OCI-LY3 (cell line): ENCODE data around the gene PRSS8.

Source experiments
- EZH2phosphoT487 ChIP-seq: fragments of 200-600 bp; shearing (Covaris generic); IDR thresholded peaks from 2 replicates; pipeline ENCODE4 v1.6.1; 2018; ENCODE audit warnings: antibody characterized with exemption, mixed run types, low read depth
- TF ChIP-seq, protein P1 (sequence below): fragments of 200-600, 300-600 bp; sonication (generic); IDR thresholded peaks from 2 replicates; pipeline ENCODE4 v1.5.1; 2014; ENCODE audit warnings: antibody characterized with exemption, low read length, low read depth

DNA sequence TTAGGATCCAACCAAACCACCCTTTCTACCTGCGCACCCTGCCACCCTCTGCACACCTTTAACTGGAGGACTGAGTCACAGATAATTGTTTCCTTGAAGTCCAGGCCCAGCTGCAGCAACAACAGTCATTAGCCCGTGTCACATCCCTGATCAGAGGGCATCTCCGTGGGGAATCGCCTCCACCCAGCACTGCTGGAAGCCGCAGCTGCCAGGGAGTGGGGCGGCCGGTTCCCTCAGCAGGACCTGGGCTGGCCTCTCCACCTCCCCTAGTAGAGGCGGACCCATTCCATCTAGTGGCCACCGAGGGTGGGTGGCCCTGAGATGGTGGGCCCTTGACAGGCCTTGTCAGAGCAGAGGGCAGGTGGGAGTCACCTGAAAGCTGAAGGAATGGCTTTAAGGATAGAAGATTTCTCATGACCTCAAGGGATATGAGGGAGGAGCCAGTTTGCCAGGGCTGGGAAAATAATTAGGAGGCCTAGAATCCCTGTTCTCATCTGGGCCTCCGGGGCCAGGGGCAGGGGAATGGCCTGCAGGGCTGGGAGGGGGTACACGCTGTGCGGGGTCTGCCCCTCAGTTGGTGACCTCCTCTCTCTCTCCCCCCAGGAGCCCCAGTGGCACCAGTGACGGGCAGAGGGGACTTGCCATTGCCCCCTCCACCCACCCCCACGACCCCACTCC lies 53.0 kb downstream of the PRSS8 start:
- TF ChIP-seq, protein P1, sequence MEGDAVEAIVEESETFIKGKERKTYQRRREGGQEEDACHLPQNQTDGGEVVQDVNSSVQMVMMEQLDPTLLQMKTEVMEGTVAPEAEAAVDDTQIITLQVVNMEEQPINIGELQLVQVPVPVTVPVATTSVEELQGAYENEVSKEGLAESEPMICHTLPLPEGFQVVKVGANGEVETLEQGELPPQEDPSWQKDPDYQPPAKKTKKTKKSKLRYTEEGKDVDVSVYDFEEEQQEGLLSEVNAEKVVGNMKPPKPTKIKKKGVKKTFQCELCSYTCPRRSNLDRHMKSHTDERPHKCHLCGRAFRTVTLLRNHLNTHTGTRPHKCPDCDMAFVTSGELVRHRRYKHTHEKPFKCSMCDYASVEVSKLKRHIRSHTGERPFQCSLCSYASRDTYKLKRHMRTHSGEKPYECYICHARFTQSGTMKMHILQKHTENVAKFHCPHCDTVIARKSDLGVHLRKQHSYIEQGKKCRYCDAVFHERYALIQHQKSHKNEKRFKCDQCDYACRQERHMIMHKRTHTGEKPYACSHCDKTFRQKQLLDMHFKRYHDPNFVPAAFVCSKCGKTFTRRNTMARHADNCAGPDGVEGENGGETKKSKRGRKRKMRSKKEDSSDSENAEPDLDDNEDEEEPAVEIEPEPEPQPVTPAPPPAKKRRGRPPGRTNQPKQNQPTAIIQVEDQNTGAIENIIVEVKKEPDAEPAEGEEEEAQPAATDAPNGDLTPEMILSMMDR, result no peak
- TF ChIP-seq EZH2phosphoT487, result no peak
